Mammary epithelial cell (primary cell): ENCODE results near the gene FAM114A1.

Source experiments
- EZH2 ChIP-seq: IDR thresholded peaks from 2 replicates; pipeline ENCODE4 v1.6.1; 2012; ENCODE audit warnings: low read length, inconsistent platforms, borderline replicate concordance
- TF ChIP-seq, protein P1 (sequence below), 2 donors: IDR thresholded peaks in 1 of 2; conservative IDR thresholded peaks in 1 of 2; 2 replicates each; pipeline ENCODE4 v1.5.1; 2011 to 2012; ENCODE audit warnings: inconsistent platforms in 2 of 2, low read length in 2 of 2, mild to moderate bottlenecking in 2 of 2, control low read depth in 1 of 2, low read depth in 1 of 2; ENCODE audit not compliant: insufficient read depth in 1 of 2; ENCODE audit errors: extremely low read depth in 1 of 2

DNA sequence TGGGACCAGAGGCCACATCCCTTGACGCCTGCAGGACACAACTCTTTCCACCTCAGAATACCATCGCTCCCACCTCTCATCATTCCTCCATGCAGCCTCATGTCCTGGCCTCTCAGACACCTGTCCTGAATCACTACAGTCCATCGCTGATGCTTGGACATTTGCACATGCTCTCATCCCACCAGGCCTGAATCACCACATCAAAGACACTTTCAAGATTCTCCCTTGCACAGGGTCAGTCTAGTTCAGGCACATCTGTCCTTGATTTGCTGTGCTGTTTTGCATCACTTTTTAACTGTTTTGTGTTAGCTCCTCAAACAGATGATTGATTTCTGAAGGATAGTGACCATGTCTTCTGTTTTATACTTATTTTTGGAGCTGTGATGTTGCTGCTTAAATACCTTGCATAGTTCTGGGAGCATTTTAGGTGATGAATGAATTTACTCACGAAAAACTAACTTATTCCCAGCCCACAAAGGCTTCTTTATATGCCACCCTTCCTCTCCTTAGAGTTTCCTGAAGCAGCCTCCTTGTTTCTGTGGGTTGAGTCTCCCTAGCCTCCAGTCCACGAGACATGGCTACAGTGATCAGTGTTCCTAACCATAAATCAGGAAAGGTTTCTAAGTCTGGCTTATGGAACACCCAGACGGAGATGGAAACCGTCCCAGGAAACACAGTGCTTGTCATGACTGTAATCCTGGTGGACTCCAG is 2.6 kb downstream of the FAM114A1 start:
- TF ChIP-seq, protein P1, sequence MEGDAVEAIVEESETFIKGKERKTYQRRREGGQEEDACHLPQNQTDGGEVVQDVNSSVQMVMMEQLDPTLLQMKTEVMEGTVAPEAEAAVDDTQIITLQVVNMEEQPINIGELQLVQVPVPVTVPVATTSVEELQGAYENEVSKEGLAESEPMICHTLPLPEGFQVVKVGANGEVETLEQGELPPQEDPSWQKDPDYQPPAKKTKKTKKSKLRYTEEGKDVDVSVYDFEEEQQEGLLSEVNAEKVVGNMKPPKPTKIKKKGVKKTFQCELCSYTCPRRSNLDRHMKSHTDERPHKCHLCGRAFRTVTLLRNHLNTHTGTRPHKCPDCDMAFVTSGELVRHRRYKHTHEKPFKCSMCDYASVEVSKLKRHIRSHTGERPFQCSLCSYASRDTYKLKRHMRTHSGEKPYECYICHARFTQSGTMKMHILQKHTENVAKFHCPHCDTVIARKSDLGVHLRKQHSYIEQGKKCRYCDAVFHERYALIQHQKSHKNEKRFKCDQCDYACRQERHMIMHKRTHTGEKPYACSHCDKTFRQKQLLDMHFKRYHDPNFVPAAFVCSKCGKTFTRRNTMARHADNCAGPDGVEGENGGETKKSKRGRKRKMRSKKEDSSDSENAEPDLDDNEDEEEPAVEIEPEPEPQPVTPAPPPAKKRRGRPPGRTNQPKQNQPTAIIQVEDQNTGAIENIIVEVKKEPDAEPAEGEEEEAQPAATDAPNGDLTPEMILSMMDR (conservative IDR thresholded peaks at IDR 0.05 in 1 of 2, IDR thresholded peaks at IDR 0.05 in 1 of 2; ENCODE audit: extremely low read depth in 1 of 2, insufficient read depth in 1 of 2, low read depth in 1 of 2, low read length in 2 of 2) = no peak
- TF ChIP-seq EZH2 = no peak
